IMR-90 (cell line): Measurements from ENCODE around the gene GRB14. TPM values are rescaled to one million over a fixed set of nuclear protein-coding genes. Genes with fewer than 3 reads are reported as not detected.

Experiments used
- ATAC-seq: fragments of 200-7000 bp; cut with Tn5 transposase; 2 replicates; pipeline ENCODE4 v1.9.1; 2020; ENCODE audit warnings: low read depth, mild to moderate bottlenecking, moderate library complexity
- BruUV-seq: library from RNA; stranded (reverse); fragments of 400-500 nt; replicated peaks from 2 replicates; lab custom pipeline; 2021; lab: Mats Ljungman, UMichigan
- CTCF ChIA-PET: fragments of 300-600 bp; formaldehyde crosslinking; extraction: SDS; loops from one replicate; lab custom pipeline; 2021; ENCODE audit warnings: antibody characterized with exemption; lab: Yijun Ruan, JAX
- POLR2A ChIA-PET: fragments of 300-600 bp; sonication (Branson Sonifier 250); formaldehyde crosslinking; loops from one replicate; lab custom pipeline; 2022; ENCODE audit warnings: antibody characterized with exemption; ENCODE audit not compliant: unreplicated experiment; lab: Charles Lee
- DNase-seq: peaks from one replicate; pipeline ENCODE4 v3.0.0; 2013
- H2AFZ ChIP-seq: replicated peaks from 2 replicates; pipeline ENCODE3; 2013; ENCODE audit warnings: low read length, mild to moderate bottlenecking; ENCODE audit not compliant: poor library complexity
- H2AK5ac ChIP-seq: 2 replicates; pipeline ENCODE4 v1.6.1; 2013; ENCODE audit warnings: low read depth, low read length, inconsistent platforms
- H2AK9ac ChIP-seq: replicated peaks from 2 replicates; pipeline ENCODE3; 2013; ENCODE audit warnings: mild to moderate bottlenecking, low read depth, low read length, moderate library complexity; ENCODE audit not compliant: poor library complexity
- H2BK120ac ChIP-seq: 2 replicates; pipeline ENCODE4 v1.6.1; 2013; ENCODE audit warnings: low read depth, low read length, inconsistent platforms
- H2BK15ac ChIP-seq: 3 replicates; pipeline ENCODE4 v1.6.1; 2013; ENCODE audit warnings: low read depth, low read length, inconsistent platforms
- H2BK20ac ChIP-seq: 2 replicates; pipeline ENCODE4 v1.6.1; 2013; ENCODE audit warnings: low read depth, mild to moderate bottlenecking, inconsistent platforms, low read length, moderate library complexity
- H2BK5ac ChIP-seq: 2 replicates; pipeline ENCODE4 v1.6.1; 2013; ENCODE audit warnings: mild to moderate bottlenecking, low read depth, low read length, inconsistent platforms; ENCODE audit not compliant: poor library complexity, severe bottlenecking
- H3K14ac ChIP-seq: replicated peaks from 2 replicates; pipeline ENCODE4 v1.6.1; 2013; ENCODE audit warnings: low read depth, low read length, inconsistent platforms
- H3K18ac ChIP-seq: 2 replicates; pipeline ENCODE4 v1.6.1; 2013; ENCODE audit warnings: low read depth, low read length, control low read depth
- H3K23ac ChIP-seq: 2 replicates; pipeline ENCODE4 v1.6.1; 2013; ENCODE audit warnings: low read depth, low read length, inconsistent platforms
- H3K27ac ChIP-seq: 2 replicates; pipeline ENCODE4 v1.5.1; 2013; ENCODE audit warnings: mild to moderate bottlenecking, control low read depth, low read length; ENCODE audit not compliant: insufficient read depth
- H3K27me3 ChIP-seq: 2 replicates; pipeline ENCODE4 v1.6.1; 2013; ENCODE audit warnings: low read length; ENCODE audit not compliant: control insufficient read depth, insufficient read depth
- H3K36me3 ChIP-seq: 2 replicates; pipeline ENCODE4 v1.6.1; 2013; ENCODE audit warnings: low read length, mixed read lengths; ENCODE audit not compliant: control insufficient read depth, insufficient read depth
- H3K4ac ChIP-seq: 2 replicates; pipeline ENCODE4 v1.6.1; 2013; ENCODE audit warnings: low read depth, low read length, inconsistent platforms
- H3K4me1 ChIP-seq: 2 replicates; pipeline ENCODE4 v1.6.1; 2013; ENCODE audit warnings: low read length, mixed read lengths; ENCODE audit not compliant: control insufficient read depth, insufficient read depth
- H3K4me2 ChIP-seq: 2 replicates; pipeline ENCODE4 v1.6.1; 2013; ENCODE audit warnings: low read depth, mild to moderate bottlenecking, control low read depth, low read length, moderate library complexity
- H3K4me3 ChIP-seq: 2 replicates; pipeline ENCODE4 v1.5.1; 2013; ENCODE audit warnings: low read depth, mild to moderate bottlenecking, control low read depth, low read length, moderate library complexity; ENCODE audit not compliant: insufficient read depth
- H3K56ac ChIP-seq: 2 replicates; pipeline ENCODE4 v1.6.1; 2013; ENCODE audit warnings: low read length, inconsistent platforms; ENCODE audit not compliant: insufficient read depth; ENCODE audit errors: extremely low read depth
- H3K79me1 ChIP-seq, 2 experiments: 2 replicates each; pipeline ENCODE4 v1.6.1; 2013; ENCODE audit warnings: low read length in 2 of 2, inconsistent platforms in 1 of 2, low read depth in 1 of 2
- H3K9ac ChIP-seq: 2 replicates; pipeline ENCODE4 v1.6.1; 2013; ENCODE audit warnings: low read depth, low read length, control low read depth
- H3K9me1 ChIP-seq: 2 replicates; pipeline ENCODE4 v1.6.1; 2013; ENCODE audit warnings: low read length, inconsistent platforms; ENCODE audit not compliant: insufficient read depth
- H3K9me3 ChIP-seq: 2 replicates; pipeline ENCODE4 v1.6.1; 2013; ENCODE audit warnings: low read length; ENCODE audit not compliant: control insufficient read depth, insufficient read depth
- H4K20me1 ChIP-seq: 2 replicates; pipeline ENCODE4 v1.6.1; 2013; ENCODE audit warnings: low read length, inconsistent platforms; ENCODE audit not compliant: insufficient read depth
- H4K5ac ChIP-seq: 2 replicates; pipeline ENCODE4 v1.6.1; 2013; ENCODE audit warnings: mild to moderate bottlenecking, low read depth, low read length, control low read depth
- H4K8ac ChIP-seq, 2 experiments: 2 replicates each; pipeline ENCODE4 v1.6.1; 2013; ENCODE audit warnings: low read depth in 2 of 2, low read length in 2 of 2, control low read depth in 1 of 2, inconsistent platforms in 1 of 2
- H4K91ac ChIP-seq: 2 replicates; pipeline ENCODE4 v1.6.1; 2013; ENCODE audit warnings: low read depth, low read length, inconsistent platforms; ENCODE audit not compliant: insufficient read depth
- BHLHE40 ChIP-seq: fragments of 150-350 bp; IDR thresholded peaks from 2 replicates; pipeline ENCODE4 v1.6.1; 2016; ENCODE audit warnings: mild to moderate bottlenecking, low read depth, low read length
- CEBPB ChIP-seq: IDR thresholded peaks from 2 replicates; pipeline ENCODE4 v1.6.1; 2012; ENCODE audit warnings: low read depth, low read length, improper control_type of control experiment
- CHD1 ChIP-seq: IDR thresholded peaks from 2 replicates; pipeline ENCODE4 v1.6.1; 2012; ENCODE audit warnings: low read depth, low read length, improper control_type of control experiment
- CTCF ChIP-seq: conservative IDR thresholded peaks from 2 replicates; pipeline ENCODE4 v1.5.1; 2012; ENCODE audit warnings: mild to moderate bottlenecking, low read depth, low read length, improper control_type of control experiment
- ELK1 ChIP-seq: fragments of 150-350 bp; IDR thresholded peaks from 2 replicates; pipeline ENCODE4 v1.6.1; 2016; ENCODE audit warnings: low read depth, mild to moderate bottlenecking, low read length, moderate library complexity, borderline replicate concordance
- FOS ChIP-seq: fragments of 150-350 bp; IDR thresholded peaks from 2 replicates; pipeline ENCODE4 v1.6.1; 2016; ENCODE audit warnings: low read depth, low read length
- MAFK ChIP-seq: IDR thresholded peaks from 2 replicates; pipeline ENCODE4 v1.6.1; 2012; ENCODE audit warnings: low read depth, low read length, improper control_type of control experiment
- MAZ ChIP-seq: IDR thresholded peaks from 2 replicates; pipeline ENCODE4 v1.6.1; 2012; ENCODE audit warnings: low read depth, mild to moderate bottlenecking, low read length, improper control_type of control experiment, moderate library complexity, borderline replicate concordance
- MXI1 ChIP-seq: IDR thresholded peaks from 2 replicates; pipeline ENCODE4 v1.6.1; 2012; ENCODE audit warnings: low read depth, mild to moderate bottlenecking, low read length, moderate library complexity, borderline replicate concordance
- NFE2L2 ChIP-seq: fragments of 150-350 bp; IDR thresholded peaks from 2 replicates; pipeline ENCODE4 v1.6.1; 2016; ENCODE audit warnings: low read depth, mild to moderate bottlenecking, low read length
- POLR2A ChIP-seq: IDR thresholded peaks from 2 replicates; pipeline ENCODE4 v1.6.1; 2012; ENCODE audit warnings: mild to moderate bottlenecking, low read depth, low read length
- RAD21 ChIP-seq: IDR thresholded peaks from 2 replicates; pipeline ENCODE4 v1.6.1; 2012; ENCODE audit warnings: low read length, improper control_type of control experiment
- RCOR1 ChIP-seq: IDR thresholded peaks from 2 replicates; pipeline ENCODE4 v1.6.1; 2012; ENCODE audit warnings: mild to moderate bottlenecking, low read length, improper control_type of control experiment; ENCODE audit not compliant: insufficient replicate concordance
- RFX5 ChIP-seq: IDR thresholded peaks from 2 replicates; pipeline ENCODE4 v1.8.0; 2012; ENCODE audit warnings: low read depth, mild to moderate bottlenecking, low read length, moderate library complexity
- SMC3 ChIP-seq: fragments of 150-350 bp; IDR thresholded peaks from 2 replicates; pipeline ENCODE4 v1.6.1; 2016; ENCODE audit warnings: low read depth, mild to moderate bottlenecking, antibody characterized with exemption, low read length, moderate library complexity
- WGBS, 2 experiments: methylation state at CpG; one replicate each; pipeline versions ENCODE4 v1.1.5 to v1.1.7; 2013; ENCODE audit warnings: missing lambda C conversion rate in 2 of 2; ENCODE audit not compliant: insufficient read length in 1 of 2; ENCODE audit errors: extremely low coverage in 2 of 2; 5-methylcytosine and 5-hydroxymethylcytosine counted together
- dilution Hi-C: fragments of 300-500 bp; cut with HindIII; formaldehyde crosslinking; loops from one replicate; pipeline ENCODE4 v1.14.3; 2018; ENCODE audit warnings: low sequenced_read_pairs; ENCODE audit not compliant: unreplicated experiment
- in situ Hi-C: fragments of 300-500 bp; cut with MboI; formaldehyde crosslinking; loops from 3 replicates; pipeline ENCODE4 v1.14.3; 2019; ENCODE audit warnings: low sequenced_read_pairs, inconsistent platforms, mixed read lengths
- intact Hi-C: fragments of 100-400 bp; cut with micrococcal nuclease; formaldehyde crosslinking; loops from 2 replicates; pipeline ENCODE4 v1.10.0; 2022
- polyA plus RNA-seq, 3 experiments: library from polyadenylated mRNA; depleted of rRNA; stranded (reverse); fragments of >200 nt; gene quantifications; 2 replicates each; pipeline ENCODE4 v1.2.3, GENCODE V29; 2012; ENCODE audit warnings: low replicate concordance in 1 of 3
- total RNA-seq: library from RNA; depleted of rRNA; stranded (reverse); fragments of >200 nt; gene quantifications from 2 replicates; pipeline ENCODE4 v1.2.3, GENCODE V29; 2012
- TF ChIP-seq, protein P1 (sequence below): fragments of 150-350 bp; IDR thresholded peaks from 2 replicates; pipeline ENCODE4 v1.6.1; 2017; ENCODE audit warnings: mild to moderate bottlenecking, antibody characterized with exemption, low read length, low read depth

Gene GRB14
- total and polyA plus RNA-seq, 2 of the 4 experiments (the other 2 are of a cell fraction) = not detected

DNA sequence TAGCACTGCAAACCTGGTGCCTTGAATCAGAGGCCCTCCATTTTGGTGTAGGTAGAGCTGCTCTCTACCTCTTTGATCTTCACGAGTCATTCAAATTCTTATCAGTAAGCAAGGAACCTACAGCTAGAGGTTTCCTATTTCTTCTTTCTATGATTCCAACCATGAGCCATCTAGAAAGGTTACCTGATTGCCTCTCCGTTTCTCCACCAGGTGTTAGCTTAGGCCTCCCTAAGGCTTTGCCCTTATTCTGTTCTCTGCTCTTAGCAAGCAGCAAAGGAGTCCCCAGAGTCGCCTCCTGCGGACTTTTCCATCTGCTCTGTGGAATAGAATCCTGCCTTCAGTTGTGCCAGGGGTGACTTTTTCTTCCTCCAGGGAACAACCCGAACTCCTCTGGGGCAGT lies 173.6 kb downstream of the GRB14 start:
- CTCF ChIA-PET = no interaction called here

More for the DNA sequence above, 173.6 kb downstream of the GRB14 start:
- no peak overlapping the region for H2BK20ac ChIP-seq
- no peak overlapping the region for H3K23ac ChIP-seq
- H2AFZ ChIP-seq = no peak overlapping the region
- no peaks in the 10 kb centered on the region for H3K9me1 ChIP-seq
- H2BK120ac ChIP-seq = no peak overlapping the region
- WGBS, 2 experiments = 40% methylated on average over 1 of the region's 5 CpGs; no CpG with 5 or more reads in 1 of the 2 experiments
- no peak overlapping the region for H3K4me2 ChIP-seq
- H3K4me1 ChIP-seq = no peaks in the 10 kb centered on the region
- H2AK5ac ChIP-seq = no peak overlapping the region
- no peak overlapping the region for H2BK15ac ChIP-seq
- intact Hi-C loops (no loop called here), dilution Hi-C loops (no loop called here), in situ Hi-C loops (no loop called here)
- no peak overlapping the region for H3K27ac ChIP-seq
- no peak overlapping the region for H3K9ac ChIP-seq
- H4K8ac ChIP-seq = no peak overlapping the region
- no peak overlapping the region for H4K91ac ChIP-seq
- no peak overlapping the region for H3K14ac ChIP-seq
- H3K4ac ChIP-seq = no peak overlapping the region
- no peak overlapping the region for H3K56ac ChIP-seq
- TF ChIP-seq CTCF = no peak
- TF ChIP-seq, protein P1, sequence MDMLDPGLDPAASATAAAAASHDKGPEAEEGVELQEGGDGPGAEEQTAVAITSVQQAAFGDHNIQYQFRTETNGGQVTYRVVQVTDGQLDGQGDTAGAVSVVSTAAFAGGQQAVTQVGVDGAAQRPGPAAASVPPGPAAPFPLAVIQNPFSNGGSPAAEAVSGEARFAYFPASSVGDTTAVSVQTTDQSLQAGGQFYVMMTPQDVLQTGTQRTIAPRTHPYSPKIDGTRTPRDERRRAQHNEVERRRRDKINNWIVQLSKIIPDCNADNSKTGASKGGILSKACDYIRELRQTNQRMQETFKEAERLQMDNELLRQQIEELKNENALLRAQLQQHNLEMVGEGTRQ = no peak
- TF ChIP-seq SMC3 = no peak
- TF ChIP-seq MAZ = no peak
- TF ChIP-seq RCOR1 = no peak
- TF ChIP-seq FOS = no peak
- no peak for TF ChIP-seq CEBPB
- no peak for TF ChIP-seq MAFK
- no peak for TF ChIP-seq POLR2A
- no peak for TF ChIP-seq RAD21
- no peak for TF ChIP-seq CHD1
- no peak for TF ChIP-seq NFE2L2
- no peak for TF ChIP-seq RFX5
- no peak for TF ChIP-seq ELK1
- TF ChIP-seq BHLHE40 = no peak
- TF ChIP-seq MXI1 = no peak
- BruUV-seq = no TSS peak
- no peaks in the 10 kb centered on the region for H3K27me3 ChIP-seq
- no peak overlapping the region for H4K5ac ChIP-seq
- no peak for DNase-seq
- H2AK9ac ChIP-seq = no peak overlapping the region
- no peaks in the 10 kb centered on the region for H3K9me3 ChIP-seq
- no peaks in the 10 kb centered on the region for H3K36me3 ChIP-seq
- ATAC-seq = no peak
- no peaks in the 10 kb centered on the region for H4K20me1 ChIP-seq
- no peak overlapping the region for H3K4me3 ChIP-seq
- POLR2A ChIA-PET = no interaction called here
- no peak overlapping the region for H3K18ac ChIP-seq
- no peak overlapping the region for H2BK5ac ChIP-seq
- H3K79me1 ChIP-seq = no peaks in the 10 kb centered on the region
